Muscle layer of colon (tissue), 2 donors: ENCODE measurements around the gene KDM2B.

Experiments
- H3K27ac ChIP-seq: one replicate; pipeline ENCODE4 v1.7.0; 2013; ENCODE audit warnings: low read depth, mild to moderate bottlenecking, low read length, moderate library complexity
- H3K27me3 ChIP-seq, 2 donors: one replicate each; pipeline ENCODE4 v1.7.0; 2013; ENCODE audit warnings: low read length in 2 of 2, mild to moderate bottlenecking in 2 of 2; ENCODE audit not compliant: insufficient read depth in 2 of 2, control insufficient read depth in 1 of 2
- H3K36me3 ChIP-seq: one replicate; pipeline ENCODE4 v1.7.0; 2013; ENCODE audit warnings: mild to moderate bottlenecking, low read length; ENCODE audit not compliant: insufficient read depth
- H3K4me1 ChIP-seq: one replicate; pipeline ENCODE4 v1.7.0; 2013; ENCODE audit warnings: mild to moderate bottlenecking, low read length; ENCODE audit not compliant: insufficient read depth
- H3K4me3 ChIP-seq, 2 donors: one replicate each; pipeline ENCODE4 v1.7.0; 2013; ENCODE audit warnings: low read length in 2 of 2, low read depth in 1 of 2, mild to moderate bottlenecking in 1 of 2, moderate library complexity in 1 of 2
- H3K9ac ChIP-seq: one replicate; pipeline ENCODE4 v1.7.0; 2013; ENCODE audit warnings: low read length
- H3K9me3 ChIP-seq: one replicate; pipeline ENCODE4 v1.7.0; 2013; ENCODE audit warnings: mild to moderate bottlenecking, low read length
- donor health status: abdominal sarcoma.
- donor health status: Adenocarcinoma of cecum.

Gene KDM2B

GRCh38 chr12:121582583-121583333 is 1.9 kb upstream of the KDM2B start:
- H3K9me3 ChIP-seq: no peaks in the 10 kb centered on the region

DNA sequence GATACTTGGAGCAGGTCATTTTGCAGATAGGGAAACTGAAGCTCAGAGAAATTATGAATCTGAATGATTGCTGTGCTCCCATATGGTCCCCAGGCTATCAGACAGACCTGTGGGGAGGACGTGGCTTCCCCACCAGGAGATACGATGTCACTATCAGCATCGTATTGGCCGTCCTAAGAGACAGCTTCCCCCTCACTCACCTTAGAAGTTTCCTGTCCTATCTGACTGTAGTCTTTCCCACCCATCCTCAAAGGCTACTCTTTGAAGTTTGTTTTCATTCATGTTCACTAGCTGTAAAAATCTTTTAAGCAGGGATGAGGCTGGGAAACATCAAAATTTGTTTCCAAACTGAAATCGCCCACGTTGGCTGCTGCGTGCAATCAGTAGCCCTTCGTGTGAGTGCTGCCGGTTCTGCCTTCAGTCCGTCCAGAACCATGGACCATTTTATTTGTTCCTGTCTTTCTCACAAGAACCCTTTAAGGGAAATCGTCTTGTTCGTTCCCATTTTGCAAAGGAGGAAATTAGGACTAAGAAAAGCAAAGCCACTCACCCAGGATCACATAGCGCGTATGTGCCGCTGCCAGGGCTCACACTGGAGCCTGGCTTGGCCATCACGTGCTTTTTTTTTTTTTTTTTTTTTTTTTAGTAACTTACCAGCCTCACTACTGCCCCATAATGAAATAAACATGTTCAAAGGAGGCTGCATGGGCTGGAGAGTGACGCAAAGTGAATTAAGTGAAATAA is 1.0 kb upstream of the KDM2B start:
- no peaks in the 10 kb centered on the region for H3K36me3 ChIP-seq
- peaks cover 36% of the 10 kb centered on the region for H3K4me1 ChIP-seq
- H3K9ac ChIP-seq: peak overlapping the region; percentile 34
- no peaks in the 10 kb centered on the region for H3K9me3 ChIP-seq
- H3K4me3 ChIP-seq: peak overlapping the region; percentile 15 to 70
- H3K27ac ChIP-seq: peak overlapping the region; percentile 93
- H3K27me3 ChIP-seq: no peaks in the 10 kb centered on the region

More at GRCh38 chr12:121582583-121583333, 1.9 kb upstream of the KDM2B start:
- H3K4me3 ChIP-seq: no peak overlapping the region
- no peaks in the 10 kb centered on the region for H3K27me3 ChIP-seq
- peak overlapping the region; percentile 10 for H3K27ac ChIP-seq
- H3K4me1 ChIP-seq: peaks cover 28% of the 10 kb centered on the region
- no peak overlapping the region for H3K9ac ChIP-seq
- no peaks in the 10 kb centered on the region for H3K36me3 ChIP-seq

DNA sequence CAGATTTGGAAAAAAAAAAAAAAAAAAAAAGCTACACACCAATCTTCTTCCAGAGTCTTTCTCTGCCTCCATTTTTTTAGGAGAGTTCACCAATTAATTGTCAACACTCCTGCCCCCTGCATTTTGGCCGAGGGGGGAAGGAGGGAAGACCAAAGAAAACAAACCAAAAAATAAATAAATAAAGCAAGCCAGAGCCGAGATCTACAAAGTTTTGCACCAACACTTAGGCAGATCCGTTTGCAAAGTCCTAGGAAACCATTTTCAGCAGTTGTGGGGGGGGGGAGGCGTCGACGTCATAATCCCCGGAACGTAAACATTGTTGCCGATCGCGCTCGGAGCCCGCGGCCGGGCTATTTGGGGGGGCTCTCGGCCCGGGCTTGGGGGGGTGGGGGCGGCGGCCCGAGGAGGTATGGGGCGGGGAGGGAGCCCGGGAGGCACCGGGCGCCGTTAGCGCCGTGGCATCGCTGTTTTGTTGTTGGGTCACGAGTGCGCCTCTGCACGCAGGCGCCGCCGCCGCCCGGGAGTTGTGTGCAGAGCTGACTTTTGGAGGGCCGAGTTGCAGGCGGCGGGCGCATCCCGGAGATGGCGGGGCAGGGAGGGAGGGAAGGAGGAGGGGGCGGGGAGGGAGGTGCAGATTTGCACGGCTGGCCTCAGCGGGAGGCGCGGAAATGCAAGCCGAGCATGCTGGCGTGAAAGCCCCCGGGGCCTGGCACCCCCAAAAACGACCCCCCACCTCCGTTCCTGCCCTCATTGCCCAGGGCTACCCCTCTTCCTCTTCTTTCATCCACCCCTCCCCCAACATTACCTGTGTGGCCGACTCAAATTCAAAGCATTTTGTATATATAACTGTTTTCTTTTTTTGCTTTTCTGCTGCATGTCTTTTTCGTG is 598 bp downstream of the KDM2B start:
- Histone ChIP-seq H3K27ac (peak overlapping the region; percentile 93), H3K27me3 (no peaks in the 10 kb centered on the region), H3K9ac (no peak overlapping the region), H3K9me3 (no peaks in the 10 kb centered on the region), H3K4me1 (peaks cover 41% of the 10 kb centered on the region), H3K4me3 (peak overlapping the region; percentile 46 to 70), H3K36me3 (peaks cover 9% of the 10 kb centered on the region)

DNA sequence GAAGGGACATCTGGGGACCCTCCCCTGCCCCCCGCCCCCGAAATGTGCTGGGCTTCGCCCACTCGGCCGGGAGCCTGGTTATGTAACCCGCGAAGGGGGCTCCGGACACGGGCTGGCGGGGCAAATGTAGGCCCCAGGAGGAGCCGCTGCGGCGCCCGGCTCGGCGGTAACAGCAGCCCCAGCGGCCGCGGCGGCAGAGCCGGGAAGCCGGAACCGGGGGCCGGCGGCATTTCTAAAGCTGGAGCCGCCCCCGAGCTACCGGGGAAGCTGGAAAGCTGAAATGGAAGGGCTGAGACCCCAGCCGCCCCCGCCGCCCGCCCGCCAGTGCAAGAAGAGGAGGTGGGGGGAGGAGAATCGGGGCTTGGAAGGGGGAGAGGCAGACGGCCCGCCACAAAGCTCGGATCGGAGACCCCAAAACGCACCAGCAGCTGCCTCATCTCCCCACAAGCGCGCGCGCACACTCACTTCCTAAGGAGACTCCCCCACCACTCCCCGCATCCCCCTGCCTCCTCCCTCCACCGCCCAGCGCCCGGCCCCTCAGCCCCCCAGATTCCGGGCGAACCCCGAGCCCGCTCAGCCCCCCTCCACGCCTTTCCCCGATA is 1.5 kb downstream of the KDM2B start:
- no peaks in the 10 kb centered on the region for H3K27me3 ChIP-seq
- H3K4me3 ChIP-seq: peak overlapping the region; percentile 46 to 70
- peaks cover 41% of the 10 kb centered on the region for H3K4me1 ChIP-seq
- no peaks in the 10 kb centered on the region for H3K9me3 ChIP-seq
- H3K9ac ChIP-seq: no peak overlapping the region
- H3K36me3 ChIP-seq: peaks cover 17% of the 10 kb centered on the region
- peak overlapping the region; percentile 93 for H3K27ac ChIP-seq

DNA sequence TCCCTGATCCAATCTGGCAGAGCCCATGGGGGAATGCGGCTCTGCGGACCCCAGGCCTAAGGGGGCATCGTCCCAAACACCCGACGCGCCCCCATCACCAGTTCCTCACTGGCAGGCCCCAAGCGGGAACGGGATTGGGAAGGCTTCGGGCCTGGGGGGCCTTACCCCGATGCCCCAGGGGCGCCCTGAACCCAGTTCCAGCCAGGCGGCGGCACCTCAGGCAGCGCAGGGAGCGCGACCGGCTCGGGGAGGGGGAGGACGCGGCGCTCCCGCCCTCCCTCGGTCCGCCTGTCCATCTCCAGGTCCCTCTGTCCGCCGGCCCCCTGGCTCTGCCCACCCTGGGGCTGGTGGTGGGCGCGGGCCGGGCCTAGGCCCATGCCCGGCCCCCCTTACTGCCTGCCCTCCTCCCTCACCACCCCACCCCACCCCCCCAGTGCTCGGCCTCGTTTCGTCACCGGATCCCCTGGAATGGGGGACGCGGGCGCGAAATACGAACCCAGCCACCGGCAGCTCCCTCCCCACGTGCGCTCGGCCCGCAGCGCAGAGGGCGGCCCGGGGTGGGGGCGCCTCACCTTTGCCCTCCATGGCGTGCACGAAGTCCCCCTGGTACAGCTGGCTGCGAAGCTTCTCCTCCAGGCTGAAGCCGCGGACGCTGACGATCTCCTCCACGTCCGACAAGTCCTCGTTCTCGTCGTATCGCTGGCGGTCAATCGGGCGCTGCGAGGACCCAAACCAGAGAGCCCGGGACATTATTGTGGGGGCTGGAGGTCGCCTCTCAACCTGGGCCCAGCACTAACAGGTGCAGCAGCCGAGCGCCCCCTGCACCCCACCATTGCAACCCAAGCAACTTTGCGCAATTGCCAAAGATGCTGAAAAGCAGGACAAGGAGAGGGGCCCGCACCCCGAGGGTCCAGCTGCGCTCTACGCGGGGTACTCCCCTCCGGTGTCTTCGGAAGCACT is 2.3 kb downstream of the KDM2B start:
- Histone ChIP-seq H3K27ac (peak overlapping the region; percentile 93), H3K36me3 (peaks cover 23% of the 10 kb centered on the region), H3K27me3 (no peaks in the 10 kb centered on the region), H3K9me3 (no peaks in the 10 kb centered on the region), H3K9ac (peak overlapping the region; percentile 39), H3K4me3 (peak overlapping the region; percentile 46 to 70), H3K4me1 (peaks cover 41% of the 10 kb centered on the region)

GRCh38 chr12:121577443-121578180 is 3.2 kb downstream of the KDM2B start:
- H3K9me3 ChIP-seq: no peaks in the 10 kb centered on the region
- peaks cover 23% of the 10 kb centered on the region for H3K36me3 ChIP-seq
- peak overlapping the region; percentile 39 for H3K9ac ChIP-seq
- H3K27me3 ChIP-seq: no peaks in the 10 kb centered on the region
- H3K4me3 ChIP-seq: peak overlapping the region; percentile 46 to 70
- peak overlapping the region; percentile 93 for H3K27ac ChIP-seq
- peaks cover 38% of the 10 kb centered on the region for H3K4me1 ChIP-seq

- no peaks in the 10 kb centered on the region for H3K27me3 ChIP-seq
- no peaks in the 10 kb centered on the region for H3K9me3 ChIP-seq
- no peak overlapping the region for H3K9ac ChIP-seq
- H3K4me3 ChIP-seq: no peak overlapping the region
- H3K27ac ChIP-seq: no peak overlapping the region
- peaks cover 32% of the 10 kb centered on the region for H3K4me1 ChIP-seq
- H3K36me3 ChIP-seq: peaks cover 23% of the 10 kb centered on the region
Measured at GRCh38 chr12:121576851-121577391, 3.9 kb downstream of the KDM2B start.

DNA sequence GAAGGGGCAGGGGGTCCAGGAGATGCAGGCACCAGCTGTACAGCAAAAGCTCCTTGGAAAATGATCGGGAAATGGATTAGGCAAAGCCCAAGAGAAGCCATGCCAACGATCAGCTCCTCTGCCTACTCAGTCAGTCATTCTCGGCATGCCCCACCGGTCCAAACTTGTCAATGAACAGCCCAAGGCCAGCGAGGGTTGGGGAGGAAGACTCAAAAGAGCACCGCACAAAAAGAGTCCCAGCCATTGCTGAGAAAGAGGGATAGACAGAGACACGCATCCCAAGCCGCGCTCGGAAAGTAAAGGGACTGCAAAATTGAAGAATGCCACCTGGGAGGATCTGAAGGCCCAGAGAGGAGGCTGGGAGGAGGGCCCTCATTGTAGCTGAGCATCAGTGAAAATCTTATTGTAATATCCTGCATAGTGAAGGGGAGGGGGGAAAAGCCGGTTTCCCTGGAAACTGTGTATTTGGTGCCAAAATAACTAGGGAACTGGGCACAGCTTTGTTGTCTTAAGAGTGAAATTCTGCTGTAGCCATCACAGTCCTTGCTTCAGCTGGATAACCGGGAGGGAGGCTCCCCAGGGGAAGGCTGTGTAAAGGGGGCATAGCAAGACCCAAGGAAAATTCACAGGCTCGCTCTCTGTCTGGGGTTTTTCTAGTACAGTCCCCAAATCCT is 4.7 kb downstream of the KDM2B start:
- Histone ChIP-seq H3K27ac (no peak overlapping the region), H3K9me3 (no peaks in the 10 kb centered on the region), H3K4me1 (peaks cover 23% of the 10 kb centered on the region), H3K4me3 (no peak overlapping the region), H3K9ac (no peak overlapping the region), H3K27me3 (no peaks in the 10 kb centered on the region), H3K36me3 (peaks cover 23% of the 10 kb centered on the region)

GRCh38 chr12:121575051-121575450 is 5.8 kb downstream of the KDM2B start:
- H3K4me3 ChIP-seq: no peak overlapping the region
- H3K4me1 ChIP-seq: peaks cover 20% of the 10 kb centered on the region
- peaks cover 23% of the 10 kb centered on the region for H3K36me3 ChIP-seq
- H3K9ac ChIP-seq: no peak overlapping the region
- H3K27me3 ChIP-seq: no peaks in the 10 kb centered on the region
- no peaks in the 10 kb centered on the region for H3K9me3 ChIP-seq
- no peak overlapping the region for H3K27ac ChIP-seq
